GM21576 (cell line): Measurements from ENCODE around the gene ARHGAP18.

Source experiments
- ATAC-seq: cut with Tn5 transposase; IDR thresholded peaks from one replicate; pipeline ENCODE4 v1.9.1; 2021; ENCODE audit warnings: mild to moderate bottlenecking, moderate library complexity; ENCODE audit not compliant: unreplicated experiment

Gene ARHGAP18

GRCh38 chr6:129624488-129624887 is 85.5 kb downstream of the ARHGAP18 start:
- no peak for ATAC-seq

GRCh38 chr6:129623008-129623732 is 86.8 kb downstream of the ARHGAP18 start:
- ATAC-seq, result no peak

- no peak for ATAC-seq
Observed at GRCh38 chr6:129621252-129621651, 88.7 kb downstream of the ARHGAP18 start.

GRCh38 chr6:129620234-129620610 is 89.8 kb downstream of the ARHGAP18 start:
- no peak for ATAC-seq

GRCh38 chr6:129619579-129620233 is 90.3 kb downstream of the ARHGAP18 start:
- no peak for ATAC-seq

- ATAC-seq, result no peak
Observed at GRCh38 chr6:129617986-129618385, 92.0 kb downstream of the ARHGAP18 start.

GRCh38 chr6:129615496-129615895 is 94.5 kb downstream of the ARHGAP18 start:
- no peak for ATAC-seq

- no peak for ATAC-seq
Observed at GRCh38 chr6:129615020-129615419, 95.0 kb downstream of the ARHGAP18 start.

- ATAC-seq, result no peak
Observed at GRCh38 chr6:129614464-129614863, 95.5 kb downstream of the ARHGAP18 start.

- no peak for ATAC-seq
Observed at GRCh38 chr6:129612440-129612839, 97.5 kb downstream of the ARHGAP18 start.

- ATAC-seq, result no peak
Observed at GRCh38 chr6:129609635-129610034, 100.3 kb downstream of the ARHGAP18 start.

GRCh38 chr6:129608886-129609537 is 101.0 kb downstream of the ARHGAP18 start:
- no peak for ATAC-seq

GRCh38 chr6:129607581-129608186 is 102.3 kb downstream of the ARHGAP18 start:
- no peak for ATAC-seq

- no peak for ATAC-seq
Observed at GRCh38 chr6:129606664-129607063, 103.3 kb downstream of the ARHGAP18 start.

GRCh38 chr6:129605967-129606366 is 104.0 kb downstream of the ARHGAP18 start:
- no peak for ATAC-seq

GRCh38 chr6:129605095-129605494 is 104.9 kb downstream of the ARHGAP18 start:
- ATAC-seq, result no peak

- no peak for ATAC-seq
Observed at GRCh38 chr6:129604321-129604720, 105.7 kb downstream of the ARHGAP18 start.

- no peak for ATAC-seq
Observed at GRCh38 chr6:129603741-129604140, 106.2 kb downstream of the ARHGAP18 start.

GRCh38 chr6:129601323-129601722 is 108.7 kb downstream of the ARHGAP18 start:
- ATAC-seq, result no peak

GRCh38 chr6:129599467-129599866 is 110.5 kb downstream of the ARHGAP18 start:
- no peak for ATAC-seq
